Nucleus accumbens (tissue), 56 donors: ENCODE measurements around the gene TRIM62.
"Not testable (repeated sequence)": the region's sequence is repeated elsewhere in the genome, so short reads cannot be mapped to it uniquely, and the experiment has no call there.

Experiments used
- DNase-seq, 56 donors: peaks; one replicate each; lab custom pipeline; 2025; lab: John Stamatoyannopoulos, UW

TRIM62 gene

GRCh38 chr1:33119050-33119449 is 62.8 kb downstream of the TRIM62 start:
- DNase-seq = no peak

- no peak for DNase-seq
Observed at GRCh38 chr1:33118274-33118673, 63.6 kb downstream of the TRIM62 start.

- no peak for DNase-seq
Observed at GRCh38 chr1:33117440-33118085, 64.3 kb downstream of the TRIM62 start.

GRCh38 chr1:33111965-33112364 is 69.9 kb downstream of the TRIM62 start:
- DNase-seq = no peak

- DNase-seq = no peak
Observed at GRCh38 chr1:33110477-33110876, 71.4 kb downstream of the TRIM62 start.

- not testable (repeated sequence) for DNase-seq
Observed at GRCh38 chr1:33100119-33100415, 81.8 kb downstream of the TRIM62 start.

GRCh38 chr1:33099290-33100118 is 82.3 kb downstream of the TRIM62 start:
- no peak for DNase-seq

GRCh38 chr1:33098371-33098770 is 83.5 kb downstream of the TRIM62 start:
- no peak for DNase-seq

GRCh38 chr1:33097762-33098161 is 84.1 kb downstream of the TRIM62 start:
- no peak for DNase-seq

- no peak for DNase-seq
Observed at GRCh38 chr1:33097137-33097611, 84.7 kb downstream of the TRIM62 start.

GRCh38 chr1:33096363-33097005 is 85.4 kb downstream of the TRIM62 start:
- DNase-seq = no peak
